Measurements from ENCODE around the gene CEP164.

- TF ChIP-seq GATA2 (IDR thresholded peaks at IDR 0.05; ENCODE audit: low read depth, low read length): no peak
- TF ChIP-seq GATA3 (IDR thresholded peaks at IDR 0.05; ENCODE audit: low read depth, low read length): no peak
These were observed 44.7 kb upstream of the CEP164 start for GRCh38 chr11:117282956-117283355.

Data from SH-SY5Y (cell line).